Small intestine (tissue), 7 donors: ENCODE results near the gene HRH1. TPM values are rescaled to one million over a fixed set of nuclear protein-coding genes. Genes with fewer than 3 reads are reported as not detected.

Experiments used
- DNase-seq, 2 donors: peaks; one replicate each; pipeline versions ENCODE4 v3.0.0 to v3.0.0-alpha.2; 2013
- FAIRE-seq: peaks from 2 replicates; lab custom pipeline; 2012; peaks lifted over from hg19 to GRCh38; lab: Jason Lieb, UNC
- H3K27ac ChIP-seq, 3 donors: one replicate each; pipeline ENCODE4 v1.5.1; 2013; ENCODE audit warnings: low read length in 2 of 3, mild to moderate bottlenecking in 2 of 3, control low read depth in 1 of 3, inconsistent platforms in 1 of 3, low read depth in 1 of 3, moderate library complexity in 1 of 3
- H3K27me3 ChIP-seq, 3 donors: one replicate each; pipeline ENCODE4 v1.6.1; 2013; ENCODE audit warnings: low read length in 3 of 3, inconsistent platforms in 1 of 3; ENCODE audit not compliant: control insufficient read depth in 3 of 3, insufficient read depth in 3 of 3
- H3K36me3 ChIP-seq, 3 donors: one replicate each; pipeline ENCODE4 v1.6.1; 2013; ENCODE audit warnings: low read length in 3 of 3, inconsistent platforms in 1 of 3, low read depth in 1 of 3, mild to moderate bottlenecking in 1 of 3, moderate library complexity in 1 of 3; ENCODE audit not compliant: control insufficient read depth in 3 of 3, insufficient read depth in 2 of 3
- H3K4me1 ChIP-seq, 3 donors: one replicate each; pipeline ENCODE4 v1.6.1; 2013; ENCODE audit warnings: low read length in 2 of 3, inconsistent platforms in 1 of 3, low read depth in 1 of 3, mild to moderate bottlenecking in 1 of 3, moderate library complexity in 1 of 3; ENCODE audit not compliant: control insufficient read depth in 3 of 3, insufficient read depth in 2 of 3
- H3K4me3 ChIP-seq, 3 donors: one replicate each; pipeline ENCODE4 v1.5.1; 2013; ENCODE audit warnings: low read length in 3 of 3, control low read depth in 1 of 3, inconsistent platforms in 1 of 3, low read depth in 1 of 3, mild to moderate bottlenecking in 1 of 3, moderate library complexity in 1 of 3
- H3K9me3 ChIP-seq, 2 donors: one replicate each; pipeline ENCODE4 v1.6.1; 2013; ENCODE audit warnings: low read depth in 1 of 2, low read length in 1 of 2; ENCODE audit not compliant: control insufficient read depth in 2 of 2, insufficient read depth in 1 of 2
- WGBS, 3 donors: extraction: QIAGEN DNeasy Blood & Tissue Kit; methylation state at CpG; one replicate each; pipeline ENCODE4 v1.1.7; 2013; 5-methylcytosine and 5-hydroxymethylcytosine counted together
- polyA plus RNA-seq, 4 donors: library from polyadenylated mRNA; stranded (reverse) in 3 of 4; unstranded in 1 of 4; fragments of 200-250 nt in 3 of 4; fragments of 120-200 nt in 1 of 4; gene quantifications; one replicate each; pipeline versions ENCODE4 v1.2.1 to v1.2.3, GENCODE V29; 2013
- donor health status: healthy with polysubstance abuse.
- donor health status: control.
- donor health status: control.
- donor health status: Bipolar disorder and iron deficiency.
- donor health status: healthy.

Gene HRH1
- polyA plus RNA-seq, 4 donors, result 1.1 to 3.8 (median 1.5) TPM

DNA sequence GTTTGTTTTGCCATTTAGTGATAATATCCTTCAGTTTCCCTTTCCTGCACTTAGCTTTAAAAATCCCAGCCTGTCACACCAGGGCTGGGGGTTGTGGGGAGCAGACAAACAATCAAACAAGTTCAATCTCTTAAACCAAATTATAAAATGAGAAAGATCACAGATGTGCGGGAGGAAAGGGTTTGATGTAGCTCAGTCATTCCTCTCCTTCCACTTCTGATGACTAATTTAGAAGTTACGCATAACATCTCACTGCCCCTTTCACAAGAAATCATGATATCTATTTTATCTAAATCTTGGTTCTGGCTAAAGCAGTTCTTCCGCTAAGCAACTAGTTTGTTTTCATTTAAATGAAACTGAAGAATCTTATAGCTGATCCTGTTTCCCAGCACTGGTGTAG is 83.8 kb downstream of the HRH1 start:
- no peaks in the 10 kb centered on the region for H3K4me1 ChIP-seq
- 59 to 88% (median 60%) methylated on average over 3 of the region's 3 CpGs for WGBS, 3 donors
- H3K27me3 ChIP-seq, result no peaks in the 10 kb centered on the region
- FAIRE-seq (no peak), DNase-seq (no peak)
- H3K4me3 ChIP-seq, result no peak overlapping the region
- no peaks in the 10 kb centered on the region for H3K9me3 ChIP-seq
- no peak overlapping the region for H3K27ac ChIP-seq
- no peaks in the 10 kb centered on the region for H3K36me3 ChIP-seq

DNA sequence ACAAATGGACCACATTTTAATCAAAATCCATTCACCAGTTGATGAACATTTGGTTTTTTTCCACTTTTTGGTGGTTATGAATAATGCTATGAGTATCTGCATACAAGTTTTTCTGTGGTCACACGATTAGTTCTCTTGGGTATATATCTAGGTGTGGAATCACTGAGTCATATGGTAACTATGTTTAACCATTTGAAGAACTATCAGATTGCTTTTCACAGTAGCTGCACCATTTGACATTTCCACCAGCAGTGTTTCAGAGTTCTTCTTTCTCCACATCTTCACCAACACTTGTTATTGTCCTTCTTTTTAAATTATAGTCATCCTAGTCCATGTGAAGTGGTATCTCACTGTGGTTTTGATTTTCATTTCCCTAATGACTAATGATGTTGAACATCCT is 84.6 kb downstream of the HRH1 start:
- Histone ChIP-seq H3K4me3 (no peak overlapping the region), H3K9me3 (no peaks in the 10 kb centered on the region), H3K36me3 (no peaks in the 10 kb centered on the region), H3K4me1 (no peaks in the 10 kb centered on the region), H3K27ac (no peak overlapping the region), H3K27me3 (no peaks in the 10 kb centered on the region)
- 52 to 74% (median 69%) methylated on average over 1 of the region's 1 CpG for WGBS, 3 donors
- DNase-seq (no peak), FAIRE-seq (no peak)

DNA sequence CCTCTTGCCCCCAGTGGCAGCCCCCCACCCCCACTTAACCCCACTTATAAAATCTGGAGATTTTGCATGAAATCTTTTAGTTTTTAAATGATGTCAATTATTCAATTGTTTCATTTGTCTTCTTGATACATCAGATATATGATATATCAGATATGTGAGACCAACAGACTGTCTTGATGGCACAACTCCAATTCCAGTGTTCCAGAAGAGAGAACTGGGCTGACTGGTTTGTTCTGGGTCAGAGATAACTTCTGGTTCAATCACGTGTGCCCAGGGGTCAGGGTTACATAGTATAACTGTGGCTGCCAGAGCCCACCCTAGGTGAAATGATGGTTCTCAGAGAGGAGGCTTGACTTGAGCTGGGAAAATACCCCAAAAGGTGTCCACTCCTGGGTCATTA is 85.5 kb downstream of the HRH1 start:
- H3K36me3 ChIP-seq, result no peaks in the 10 kb centered on the region
- 22 to 63% (median 52%) methylated on average over 1 of the region's 1 CpG for WGBS, 3 donors
- no peak for DNase-seq
- no peaks in the 10 kb centered on the region for H3K4me1 ChIP-seq
- H3K27ac ChIP-seq, result no peak overlapping the region
- no peak for FAIRE-seq
- H3K4me3 ChIP-seq, result no peak overlapping the region
- no peaks in the 10 kb centered on the region for H3K9me3 ChIP-seq
- no peaks in the 10 kb centered on the region for H3K27me3 ChIP-seq

DNA sequence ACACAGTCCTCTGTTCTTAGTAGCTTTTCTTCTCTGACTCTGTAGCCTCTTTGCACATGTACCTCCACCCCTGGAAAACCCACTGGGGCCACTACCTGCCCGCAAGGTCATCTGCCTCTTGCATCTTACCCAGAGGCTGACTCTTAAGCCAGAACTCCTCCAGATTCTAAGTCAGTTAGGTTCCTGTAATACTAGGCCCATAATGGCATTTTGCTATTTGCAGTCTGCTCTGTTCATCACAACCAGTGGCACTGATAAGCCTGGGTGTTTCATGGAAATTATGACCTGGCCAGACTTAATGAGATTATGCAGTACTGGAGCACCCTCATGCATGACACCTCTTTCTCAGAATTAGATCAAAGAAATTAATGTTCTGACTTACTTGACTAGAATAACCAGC is 86.2 kb downstream of the HRH1 start:
- DNase-seq (no peak), FAIRE-seq (no peak)
- no peaks in the 10 kb centered on the region for H3K27me3 ChIP-seq
- no peaks in the 10 kb centered on the region for H3K9me3 ChIP-seq
- no peak overlapping the region for H3K27ac ChIP-seq
- no peaks in the 10 kb centered on the region for H3K4me1 ChIP-seq
- 95 to 96% (median 96%) methylated on average over 1 of the region's 1 CpG for WGBS, 3 donors
- H3K36me3 ChIP-seq, result no peaks in the 10 kb centered on the region
- H3K4me3 ChIP-seq, result no peak overlapping the region

DNA sequence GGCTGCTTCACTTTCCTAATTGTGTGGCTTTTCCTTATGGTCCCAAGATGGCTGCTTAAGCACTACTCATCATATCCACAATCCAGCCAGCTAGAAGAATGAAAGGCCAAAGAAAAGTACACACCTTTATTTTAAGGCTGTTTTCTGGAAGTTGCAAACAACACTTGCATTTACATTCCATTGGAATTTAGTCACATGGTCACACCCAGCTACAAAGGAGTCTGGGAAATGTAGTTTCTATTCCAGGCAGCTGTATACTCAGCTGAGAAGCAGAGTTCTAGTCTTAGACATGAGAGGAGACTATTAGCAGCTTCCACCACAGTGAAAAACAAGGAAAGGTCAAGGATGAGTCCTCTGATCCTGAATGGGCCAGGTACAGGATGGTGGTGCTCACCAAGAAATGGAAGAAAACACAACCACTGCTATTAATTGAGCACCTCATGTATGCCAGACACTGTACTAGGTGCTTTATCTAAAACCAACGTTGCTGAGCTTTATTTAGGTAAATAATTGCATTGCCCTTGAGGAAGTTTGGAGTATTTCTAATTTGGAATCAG is 89.9 kb downstream of the HRH1 start:
- peaks cover 0 to 2% (median 0%) of the 10 kb centered on the region in 3 donors for H3K36me3 ChIP-seq
- DNase-seq, result peak in 1 of 2 donors; percentile 26
- no peaks in the 10 kb centered on the region for H3K4me1 ChIP-seq
- H3K9me3 ChIP-seq, result no peaks in the 10 kb centered on the region
- H3K4me3 ChIP-seq, result no peak overlapping the region
- no peak overlapping the region for H3K27ac ChIP-seq
- H3K27me3 ChIP-seq, result no peaks in the 10 kb centered on the region
- WGBS, 3 donors, result 35 to 59% (median 50%) methylated on average over 1 of the region's 1 CpG
- FAIRE-seq, result no peak

DNA sequence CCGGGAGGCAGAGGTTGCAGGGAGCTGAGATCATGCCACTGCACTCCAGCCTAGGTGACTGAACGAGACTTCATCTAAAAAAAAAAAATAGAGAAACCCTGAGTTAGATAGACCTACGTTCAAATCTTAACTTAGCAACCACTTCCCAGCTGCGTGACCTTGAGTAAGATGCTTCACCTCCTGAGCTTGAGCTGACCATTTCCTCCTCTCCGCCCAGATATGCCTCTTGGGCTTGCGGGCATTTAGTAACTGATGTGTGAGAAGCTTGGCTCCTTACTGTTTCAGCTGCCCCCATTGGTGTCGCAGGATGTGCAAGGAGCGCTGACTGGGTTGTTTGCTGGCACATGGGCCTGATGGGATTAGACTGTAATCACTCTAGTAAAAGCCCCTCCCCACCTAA is 91.0 kb downstream of the HRH1 start:
- Histone ChIP-seq H3K4me1 (no peaks in the 10 kb centered on the region), H3K27ac (no peak overlapping the region), H3K36me3 (peaks cover 0 to 2% (median 0%) of the 10 kb centered on the region in 3 donors), H3K9me3 (no peaks in the 10 kb centered on the region), H3K27me3 (no peaks in the 10 kb centered on the region), H3K4me3 (no peak overlapping the region)
- 85 to 90% (median 89%) methylated on average over 8 of the region's 8 CpGs for WGBS, 3 donors
- FAIRE-seq (no peak), DNase-seq (no peak)

DNA sequence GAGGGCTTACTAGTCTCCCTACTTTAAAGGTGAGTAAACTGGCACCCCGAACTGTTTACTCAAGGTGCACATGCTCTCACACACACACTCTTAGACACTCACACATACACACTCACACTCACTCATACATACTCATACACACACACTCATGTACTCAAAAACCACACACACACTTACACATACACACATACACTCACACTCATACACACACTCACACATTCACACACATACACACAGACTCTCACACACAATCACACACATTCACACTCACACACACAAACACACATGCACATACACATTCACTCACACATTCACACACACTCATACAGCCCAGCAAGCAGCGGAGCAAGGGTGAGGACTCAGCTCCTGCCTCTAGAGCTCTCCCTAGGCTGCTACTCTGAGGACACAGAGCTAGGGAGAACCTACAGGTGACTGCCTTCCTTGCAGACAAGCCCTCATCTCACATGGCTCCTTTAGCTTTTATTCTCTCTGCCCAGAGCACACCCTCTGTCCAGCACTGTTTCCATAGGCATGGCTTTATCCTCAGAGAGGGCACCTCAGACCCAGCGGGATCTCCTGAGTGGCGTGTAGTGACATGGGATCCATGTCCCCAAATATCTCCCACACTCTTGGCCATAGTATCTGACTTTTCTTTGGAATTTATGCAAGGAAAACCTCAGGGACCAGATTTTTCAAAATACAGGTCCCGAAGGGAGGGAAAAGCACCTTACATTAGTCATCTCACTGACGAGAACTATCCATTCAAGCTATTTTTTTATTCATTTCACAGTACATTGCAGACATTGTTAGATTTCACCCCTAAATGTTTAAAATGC is 91.8 kb downstream of the HRH1 start:
- Histone ChIP-seq H3K4me3 (no peak overlapping the region), H3K4me1 (no peaks in the 10 kb centered on the region), H3K36me3 (peaks cover 0 to 2% (median 0%) of the 10 kb centered on the region in 3 donors), H3K27ac (no peak overlapping the region), H3K27me3 (no peaks in the 10 kb centered on the region), H3K9me3 (no peaks in the 10 kb centered on the region)
- FAIRE-seq (no peak), DNase-seq (no peak)
- 89 to 93% (median 89%) methylated on average over 6 of the region's 6 CpGs for WGBS, 3 donors

DNA sequence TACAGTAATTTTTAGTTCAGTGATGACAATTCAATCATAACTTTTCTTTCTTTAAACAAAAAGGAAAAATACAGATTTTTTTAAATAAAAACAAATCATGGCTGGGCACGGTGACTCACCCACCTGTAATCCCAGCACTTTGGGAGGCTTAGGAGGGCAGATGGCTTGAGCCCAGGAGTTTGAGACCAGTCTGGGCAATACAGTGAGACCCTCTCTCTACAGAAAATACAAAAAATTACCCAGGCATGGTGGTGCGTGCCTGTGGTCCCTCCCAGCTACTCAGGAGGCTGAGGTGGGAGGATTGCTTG is 92.3 kb downstream of the HRH1 start:
- 93 to 97% (median 94%) methylated on average over 2 of the region's 2 CpGs for WGBS, 3 donors
- Histone ChIP-seq H3K27ac (no peak overlapping the region), H3K4me3 (no peak overlapping the region), H3K27me3 (no peaks in the 10 kb centered on the region), H3K36me3 (peaks cover 0 to 2% (median 0%) of the 10 kb centered on the region in 3 donors), H3K9me3 (no peaks in the 10 kb centered on the region), H3K4me1 (no peaks in the 10 kb centered on the region)
- FAIRE-seq, result no peak
- DNase-seq, result no peak
